Measurements from ENCODE around the gene LEKR1.

Gene LEKR1

GRCh38 chr3:157064402-157064801 lies 238.2 kb downstream of the LEKR1 start:
- DNase-seq: no peak

GRCh38 chr3:157065201-157065600 lies 239.0 kb downstream of the LEKR1 start:
- no peak for DNase-seq

GRCh38 chr3:157066335-157067098 lies 240.4 kb downstream of the LEKR1 start:
- DNase-seq: no peak

DNA sequence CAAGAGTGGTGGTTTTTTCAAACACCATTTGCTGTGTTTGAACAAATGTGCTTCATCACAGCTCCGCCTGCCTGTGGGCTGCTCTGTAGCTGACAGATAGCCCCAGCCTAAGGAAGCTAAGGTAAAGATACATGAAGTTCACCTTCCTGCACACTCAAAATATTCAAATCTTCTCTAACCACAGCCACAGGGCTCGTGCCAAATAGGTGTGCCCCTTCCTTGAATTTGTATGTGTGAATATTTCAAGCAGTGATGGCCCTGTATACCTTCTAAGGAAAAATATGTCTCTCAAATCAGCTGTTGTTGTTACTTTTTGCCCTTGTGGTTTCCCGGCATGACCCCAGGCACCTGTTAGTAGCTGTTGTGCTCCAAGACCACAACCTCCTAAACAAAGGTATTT lies 241.0 kb downstream of the LEKR1 start:
- peak; percentile 51 for DNase-seq

DNA sequence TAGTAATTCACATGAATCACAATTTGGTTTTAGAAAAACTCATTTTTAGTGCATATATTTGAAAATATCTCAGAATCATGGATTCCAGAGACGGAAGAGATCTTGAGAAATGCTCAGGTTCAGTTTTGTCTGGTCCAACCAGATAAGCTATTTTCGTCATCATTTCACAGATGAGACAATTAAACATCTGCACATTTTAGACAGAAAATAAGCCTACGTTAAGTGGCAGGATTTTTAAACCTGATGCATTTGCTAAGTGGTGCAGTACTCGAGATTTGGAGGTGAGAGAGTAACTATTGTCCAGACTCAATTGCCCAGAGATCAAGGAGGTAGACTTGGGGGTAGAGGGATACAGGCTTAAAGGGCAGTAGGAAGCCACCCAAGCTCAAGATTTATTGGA lies 243.3 kb downstream of the LEKR1 start:
- DNase-seq: no peak

DNA sequence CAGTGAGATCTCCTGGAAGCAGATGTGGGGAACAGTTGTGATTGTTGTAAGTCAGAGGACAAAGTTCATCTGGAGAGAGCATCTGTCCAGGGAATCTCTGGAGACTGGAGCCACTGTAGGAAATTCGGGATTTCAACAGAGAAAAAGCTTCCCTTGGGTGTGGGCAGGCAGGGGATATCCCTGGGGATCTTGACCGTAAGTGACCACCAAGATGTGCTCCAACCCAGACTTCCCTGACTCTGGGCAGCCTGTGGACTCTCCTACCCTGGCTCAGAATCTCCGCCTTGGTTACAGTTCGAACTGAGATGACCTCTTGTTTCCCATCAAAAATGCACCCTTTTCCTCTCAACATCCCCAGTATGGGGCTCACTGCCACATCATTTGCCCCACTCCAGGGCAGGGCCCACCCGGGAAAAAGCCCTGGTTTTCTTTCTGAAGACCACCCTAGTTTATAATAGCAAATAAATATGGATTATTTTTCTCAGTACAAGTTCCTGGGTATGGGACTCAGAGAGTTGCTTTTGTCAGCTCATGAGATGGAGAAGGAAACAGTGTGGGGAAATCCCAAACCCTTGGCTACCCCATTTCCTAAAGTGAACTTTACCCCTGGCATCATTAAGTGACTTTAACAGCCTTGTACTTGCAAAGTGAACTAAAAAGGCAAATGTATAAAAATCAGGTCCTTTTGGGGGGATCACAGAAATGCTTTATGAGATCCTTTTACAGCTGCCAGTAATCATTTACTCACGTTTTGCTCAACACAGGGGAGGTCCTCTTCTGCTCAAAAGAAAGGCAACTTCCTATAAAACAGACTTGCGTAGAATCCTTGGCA lies 243.9 kb downstream of the LEKR1 start:
- no peak for DNase-seq

GRCh38 chr3:157070678-157070999 lies 244.5 kb downstream of the LEKR1 start:
- no peak for DNase-seq

DNA sequence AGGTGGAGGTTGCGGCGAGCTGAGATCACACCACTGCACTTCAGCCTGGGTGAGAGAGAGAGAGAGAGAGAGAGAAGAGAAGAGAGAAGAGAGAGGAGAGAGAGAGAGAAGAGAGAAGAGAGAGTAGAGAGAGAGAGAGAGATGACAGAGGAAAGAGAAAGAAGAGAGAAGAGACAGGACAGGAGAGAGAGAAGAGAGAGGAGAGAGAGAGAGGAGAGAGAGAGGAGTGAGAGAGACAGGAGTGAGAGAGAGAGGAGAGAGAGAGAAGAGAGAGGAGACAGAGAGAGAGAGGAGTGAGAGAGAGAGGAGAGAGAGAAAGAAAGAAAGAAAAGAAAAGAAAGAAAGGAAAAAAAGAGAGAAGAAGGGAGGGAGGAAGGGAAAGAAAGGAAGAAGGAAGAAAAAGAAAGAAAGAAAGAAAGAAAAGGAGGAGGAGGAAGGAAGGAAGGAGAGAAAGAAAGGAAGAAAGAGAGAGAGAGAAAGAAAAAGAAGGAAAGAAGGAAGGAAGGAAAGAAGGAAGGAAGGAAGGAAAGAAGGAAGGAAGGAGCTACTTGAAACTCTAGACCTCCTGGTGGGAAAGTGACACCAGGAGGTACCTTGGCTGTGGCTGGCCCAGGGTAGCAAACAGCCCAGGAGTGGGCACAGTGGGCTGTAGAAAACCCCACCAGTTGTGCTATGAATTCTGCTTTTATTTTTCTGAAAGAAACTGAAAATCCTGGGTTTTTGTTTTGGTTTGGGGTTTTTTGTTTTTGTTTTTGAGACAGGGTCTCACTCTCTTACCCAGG lies 245.8 kb downstream of the LEKR1 start:
- DNase-seq: no peak

GRCh38 chr3:157073810-157074209 lies 247.7 kb downstream of the LEKR1 start:
- no peak for DNase-seq

GRCh38 chr3:157074490-157074889 lies 248.3 kb downstream of the LEKR1 start:
- DNase-seq: no peak

- DNase-seq: no peak
Observed at GRCh38 chr3:157074981-157075380, 248.8 kb downstream of the LEKR1 start.

- DNase-seq: peak; percentile 58
Observed at GRCh38 chr3:157075693-157076420, 249.7 kb downstream of the LEKR1 start.

GRCh38 chr3:157077565-157077991 lies 251.4 kb downstream of the LEKR1 start:
- DNase-seq: no peak

- no peak for DNase-seq
Observed at GRCh38 chr3:157078131-157078810, 252.1 kb downstream of the LEKR1 start.

DNA sequence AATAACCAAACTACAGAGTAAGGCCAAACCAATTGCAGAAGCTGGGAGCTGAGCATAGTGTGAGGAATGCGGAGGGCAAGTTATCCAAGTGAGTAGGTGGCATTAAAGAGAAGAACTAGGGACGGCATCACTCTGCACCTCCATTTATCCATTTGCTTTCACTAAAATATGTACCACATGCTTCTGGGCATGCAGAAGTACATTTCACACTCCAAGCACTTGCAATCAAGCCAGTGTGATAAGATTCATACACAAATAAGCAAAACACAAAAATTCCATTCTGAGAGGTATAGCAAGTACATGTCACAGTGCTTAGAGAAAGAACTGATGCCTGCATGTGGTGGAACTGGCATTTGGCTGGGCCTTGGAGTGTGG lies 252.6 kb downstream of the LEKR1 start:
- DNase-seq: no peak

DNA sequence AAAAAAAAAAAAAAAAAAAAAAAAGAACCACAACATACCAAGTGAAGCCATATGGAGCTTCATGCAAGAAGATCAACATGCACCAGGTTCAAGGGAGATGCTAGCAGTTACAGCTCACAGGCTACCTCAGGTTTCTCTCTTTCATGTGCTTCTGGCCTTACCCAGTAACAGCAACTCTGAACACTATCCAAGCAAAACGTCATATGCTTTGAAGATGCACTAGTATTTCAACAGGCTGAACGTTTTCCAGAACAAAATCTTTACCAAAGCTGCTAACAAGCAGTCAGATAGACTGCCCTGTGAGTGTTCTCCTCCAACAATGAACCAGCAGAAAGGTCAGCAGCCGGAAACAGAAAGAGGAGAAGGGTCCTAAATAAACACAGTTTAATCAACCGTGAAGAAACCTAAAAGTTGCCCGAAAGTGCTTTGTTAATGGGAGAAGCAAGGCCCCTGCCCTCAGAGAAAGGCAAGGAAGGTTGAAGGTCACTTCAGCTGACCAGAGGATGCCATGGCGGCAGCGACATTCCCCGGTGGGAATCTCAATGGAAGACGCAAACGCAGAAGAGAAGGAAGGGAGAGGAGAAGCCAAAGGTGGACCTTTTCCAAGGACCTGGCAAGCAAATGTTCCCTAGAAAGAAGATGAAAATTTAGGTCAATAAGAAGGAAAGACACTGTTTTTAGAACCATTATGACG lies 253.7 kb downstream of the LEKR1 start:
- no peak for DNase-seq

- peak; percentile 90 for DNase-seq
Observed at GRCh38 chr3:157081626-157082210, 255.6 kb downstream of the LEKR1 start.

DNA sequence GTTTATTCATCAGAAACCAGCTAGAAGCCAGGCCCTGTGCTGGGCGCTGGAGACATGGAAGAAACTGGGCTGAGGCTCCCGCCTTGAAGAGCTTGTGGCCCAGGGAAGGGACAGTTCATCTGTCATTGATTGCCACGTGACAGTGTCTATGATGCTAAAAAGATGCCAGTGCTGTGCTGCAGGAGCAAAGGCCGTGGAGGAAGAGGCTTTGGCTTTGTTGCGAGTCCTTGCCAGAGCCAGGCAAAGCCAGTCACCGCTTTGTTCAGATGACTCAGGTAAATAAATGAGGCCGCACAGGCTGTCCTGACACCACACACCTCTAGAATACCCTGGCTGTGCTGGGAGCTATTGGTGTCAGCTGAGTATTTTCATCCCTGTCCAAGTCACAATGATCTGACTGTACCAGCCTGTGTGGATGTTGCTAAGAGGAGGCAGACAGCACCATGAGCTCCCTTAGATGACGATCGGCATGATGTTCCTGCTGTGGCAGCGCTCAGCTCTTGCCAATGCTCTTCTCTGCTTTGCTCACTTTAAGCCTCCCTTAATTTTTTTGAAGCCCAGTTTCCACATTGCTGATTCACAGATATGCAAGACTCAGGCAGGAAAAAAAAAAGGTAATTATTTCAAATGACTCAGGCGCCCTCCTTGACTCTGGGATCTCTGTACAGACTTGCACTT lies 256.3 kb downstream of the LEKR1 start:
- DNase-seq: no peak

GRCh38 chr3:157083824-157084223 lies 257.7 kb downstream of the LEKR1 start:
- DNase-seq: no peak

DNA sequence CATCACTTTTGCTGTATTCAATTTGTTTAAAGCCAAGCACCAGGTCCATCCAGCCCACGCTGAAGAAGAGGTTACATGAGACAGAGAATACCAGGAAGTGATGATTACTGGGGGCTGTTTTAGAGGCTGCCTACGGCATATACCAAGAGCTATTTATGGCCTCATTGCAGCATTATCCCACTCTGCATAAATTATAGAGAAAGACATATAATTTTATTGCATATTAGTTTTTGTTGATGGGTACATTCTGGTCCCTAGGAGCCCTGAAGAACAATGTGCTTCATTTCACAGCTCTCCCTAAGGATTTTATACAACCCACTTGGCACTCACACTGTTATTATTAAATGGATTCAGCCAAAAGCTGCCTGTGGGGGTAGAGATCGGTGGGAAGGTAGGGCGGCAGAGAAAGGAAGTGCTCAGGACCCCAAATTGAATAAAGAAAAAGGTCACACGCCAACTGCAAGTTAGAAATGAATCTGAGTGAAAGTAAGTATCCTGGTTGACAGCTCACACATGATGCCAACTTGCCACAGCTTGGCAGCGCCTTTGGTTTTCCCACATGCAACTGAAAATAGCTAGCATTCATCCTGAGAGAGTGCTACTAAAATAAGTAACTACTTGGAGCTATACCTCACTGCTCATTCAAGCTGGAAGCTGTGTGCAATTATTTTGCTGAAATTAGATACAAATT lies 260.1 kb downstream of the LEKR1 start:
- DNase-seq: peak; percentile 72

Data from activated CD4-positive, alpha-beta T cell treated with anti-CD3 and anti-CD28 coated beads, Interleukin-10, Interleukin-2, amounts not matched to agents 100 ng/mL and 50 ng/mL, durations not matched to agents 16 hours and 8 hours (primary cell).